K562 (cell line): ENCODE measurements around the gene GPM6B. TPM values are rescaled to one million over a fixed set of nuclear protein-coding genes. Genes with fewer than 3 reads are reported as not detected.

Experiments
- ETV1 ChIP-seq: fragments of 450-650 bp; conservative IDR thresholded peaks from 2 replicates; pipeline ENCODE4 v1.6.1; 2016; ENCODE audit warnings: missing genetic modification characterization, control low read depth, low read depth, missing compliant biosample characterization
- GABPB1 ChIP-seq: sonication (generic); formaldehyde crosslinking; IDR thresholded peaks from 2 replicates; pipeline ENCODE4 v1.8.0; 2022; ENCODE audit warnings: mild to moderate bottlenecking, missing genetic modification reagents
- JUND ChIP-seq, 2 experiments: IDR thresholded peaks; 2 replicates in 1 of 2; 3 replicates in 1 of 2; pipeline ENCODE4 v1.6.1; 2011; ENCODE audit warnings: borderline replicate concordance in 2 of 2, low read depth in 2 of 2, low read length in 2 of 2, improper control_type of control experiment in 1 of 2, missing biosample characterization in 1 of 2, missing genetic modification characterization in 1 of 2, missing genetic modification reagents in 1 of 2
- MEF2D ChIP-seq: conservative IDR thresholded peaks from 2 replicates; pipeline ENCODE4 v1.6.1; 2016; ENCODE audit warnings: low read depth, missing genetic modification characterization, missing compliant biosample characterization
- MYC ChIP-seq, 2 experiments: fragments of 250-450 bp in 1 of 2; sonication (Bioruptor Pico) in 1 of 2; IDR thresholded peaks; 2 replicates each; pipeline versions ENCODE4 v1.5.1 to v1.6.1; 2012 to 2021; ENCODE audit warnings: low read depth in 2 of 2, borderline replicate concordance in 1 of 2, improper control_type of control experiment in 1 of 2, low read length in 1 of 2, mild to moderate bottlenecking in 1 of 2, moderate library complexity in 1 of 2
- SMARCE1 ChIP-seq: fragments of 450-650 bp; IDR thresholded peaks from 2 replicates; pipeline ENCODE4 v1.7.1; 2016; ENCODE audit warnings: mild to moderate bottlenecking
- U2AF2 ChIP-seq: fragments of 200-400 bp; formaldehyde crosslinking; optimal IDR thresholded peaks from 2 replicates; pipeline ENCODE3; 2017; ENCODE audit warnings: low read depth, mild to moderate bottlenecking, low read length
- ZEB2 ChIP-seq: fragments of 450-650 bp; IDR thresholded peaks from 2 replicates; pipeline ENCODE4 v1.6.1; 2016
- ZNF134 ChIP-seq: fragments of 250-450 bp; sonication (Bioruptor Pico); conservative IDR thresholded peaks from 2 replicates; pipeline ENCODE4 v1.4.0; 2020
- polyA plus RNA-seq, 8 experiments: library from polyadenylated mRNA; depleted of rRNA in 4 of 8; stranded (reverse) in 5 of 8; unstranded in 3 of 8; fragments of >200 nt; fragmentation: Nextera tagmentation in 2 of 8; fragmentation: Illumina TruSeq in 1 of 8; extraction: Ambion mirVana in 2 of 8; extraction: Trizol in 1 of 8; gene quantifications; 2 replicates each; pipeline versions ENCODE4 v1.2.1 to v1.2.3, GENCODE V29; 2011 to 2014; ENCODE audit warnings: inconsistent platforms in 1 of 8, missing spikeins in 1 of 8
- total RNA-seq, 7 experiments: library from RNA; depleted of rRNA in 6 of 7; stranded (reverse); fragments of >200 nt in 6 of 7; fragmentation: Illumina TruSeq in 2 of 7; extraction: Trizol in 2 of 7; gene quantifications; 2 replicates each; pipeline versions ENCODE4 v1.2.1 to v1.2.3, GENCODE V29; 2011 to 2021; ENCODE audit warnings: low replicate concordance in 1 of 7
- TF ChIP-seq, protein P1 (sequence below), 2 experiments: fragments of 150-350 bp in 1 of 2; IDR thresholded peaks; 2 replicates each; pipeline ENCODE4 v1.6.1; 2012 to 2016; ENCODE audit warnings: low read depth in 2 of 2, low read length in 2 of 2, mild to moderate bottlenecking in 1 of 2, moderate library complexity in 1 of 2
- TF ChIP-seq, protein P2 (sequence below): fragments of 200-800 bp; sonication (Bioruptor generic); IDR thresholded peaks from 2 replicates; pipeline ENCODE4 v1.6.1; 2017; ENCODE audit warnings: missing genetic modification characterization, missing compliant biosample characterization
- TF ChIP-seq, protein P3 (sequence below): fragments of 250-450 bp; sonication (Bioruptor Pico); IDR thresholded peaks from 2 replicates; pipeline ENCODE4 v1.4.0; 2020
- TF ChIP-seq, protein P4 (sequence below): fragments of 450-650 bp; IDR thresholded peaks from 2 replicates; pipeline ENCODE4 v1.6.1; 2016

GPM6B gene
- total and polyA plus RNA-seq, 9 of the 15 experiments (the other 6 are each of a cell fraction or from before 2014, with no cell fraction given), result 0.14 to 0.32 TPM; not detected in 7

DNA sequence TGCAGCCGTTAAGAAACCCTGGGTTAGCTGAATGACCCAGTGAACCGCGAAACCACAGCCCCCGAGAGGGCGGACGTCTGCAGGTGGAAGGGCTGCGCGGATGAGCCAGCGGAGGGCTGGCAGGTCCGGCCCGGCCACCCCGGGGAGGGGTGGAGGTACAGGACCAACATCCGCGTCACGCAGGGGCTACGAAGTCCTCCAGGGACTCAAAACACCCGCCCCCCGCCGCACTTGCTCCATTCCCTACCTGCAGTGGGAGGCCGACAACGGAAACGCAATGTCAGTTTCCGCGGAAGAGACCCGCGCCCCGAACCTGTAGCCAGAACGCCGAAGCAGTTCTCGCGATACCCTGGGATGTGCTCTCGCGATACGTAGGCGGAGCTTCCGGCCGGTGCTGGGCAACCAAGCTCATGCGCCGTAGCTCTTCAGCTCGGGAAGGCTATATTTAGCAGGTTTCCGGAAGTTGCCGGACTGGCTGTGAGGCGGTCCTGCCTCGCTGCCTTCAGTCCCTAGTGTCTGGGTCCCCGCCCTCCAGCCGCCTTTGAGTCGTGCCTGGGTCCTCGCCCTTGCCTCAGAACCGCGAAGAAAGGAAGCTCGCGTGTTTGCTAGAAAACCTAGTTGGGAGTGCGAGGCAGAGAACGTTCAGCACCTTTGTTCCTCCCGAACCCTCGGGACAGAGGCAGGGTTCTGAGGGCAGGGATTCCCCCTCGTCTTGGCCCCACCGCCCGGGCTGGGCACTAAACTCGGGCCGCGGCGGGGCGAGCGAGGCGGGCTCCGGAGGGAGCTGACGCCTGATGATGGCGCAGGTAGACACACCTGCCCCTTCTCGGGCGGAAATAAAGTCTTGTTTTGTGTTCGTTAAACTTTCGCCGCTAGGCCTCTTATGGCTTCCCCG lies 82.4 kb downstream of the GPM6B start, which contains the start of the genes OFD1 and TRAPPC2 (continued):
- TF ChIP-seq, protein P1, sequence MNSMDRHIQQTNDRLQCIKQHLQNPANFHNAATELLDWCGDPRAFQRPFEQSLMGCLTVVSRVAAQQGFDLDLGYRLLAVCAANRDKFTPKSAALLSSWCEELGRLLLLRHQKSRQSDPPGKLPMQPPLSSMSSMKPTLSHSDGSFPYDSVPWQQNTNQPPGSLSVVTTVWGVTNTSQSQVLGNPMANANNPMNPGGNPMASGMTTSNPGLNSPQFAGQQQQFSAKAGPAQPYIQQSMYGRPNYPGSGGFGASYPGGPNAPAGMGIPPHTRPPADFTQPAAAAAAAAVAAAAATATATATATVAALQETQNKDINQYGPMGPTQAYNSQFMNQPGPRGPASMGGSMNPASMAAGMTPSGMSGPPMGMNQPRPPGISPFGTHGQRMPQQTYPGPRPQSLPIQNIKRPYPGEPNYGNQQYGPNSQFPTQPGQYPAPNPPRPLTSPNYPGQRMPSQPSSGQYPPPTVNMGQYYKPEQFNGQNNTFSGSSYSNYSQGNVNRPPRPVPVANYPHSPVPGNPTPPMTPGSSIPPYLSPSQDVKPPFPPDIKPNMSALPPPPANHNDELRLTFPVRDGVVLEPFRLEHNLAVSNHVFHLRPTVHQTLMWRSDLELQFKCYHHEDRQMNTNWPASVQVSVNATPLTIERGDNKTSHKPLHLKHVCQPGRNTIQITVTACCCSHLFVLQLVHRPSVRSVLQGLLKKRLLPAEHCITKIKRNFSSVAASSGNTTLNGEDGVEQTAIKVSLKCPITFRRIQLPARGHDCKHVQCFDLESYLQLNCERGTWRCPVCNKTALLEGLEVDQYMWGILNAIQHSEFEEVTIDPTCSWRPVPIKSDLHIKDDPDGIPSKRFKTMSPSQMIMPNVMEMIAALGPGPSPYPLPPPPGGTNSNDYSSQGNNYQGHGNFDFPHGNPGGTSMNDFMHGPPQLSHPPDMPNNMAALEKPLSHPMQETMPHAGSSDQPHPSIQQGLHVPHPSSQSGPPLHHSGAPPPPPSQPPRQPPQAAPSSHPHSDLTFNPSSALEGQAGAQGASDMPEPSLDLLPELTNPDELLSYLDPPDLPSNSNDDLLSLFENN (IDR thresholded peaks at IDR 0.05; ENCODE audit: low read depth in 2 of 2, low read length in 2 of 2), result 0 out of 4 replicates have a peak, but pooled peaks of 1 of the 2 experiments have one; percentile 27
- TF ChIP-seq JUND (IDR thresholded peaks at IDR 0.05; ENCODE audit: borderline replicate concordance, low read depth, low read length) (peak; percentile 35; the same call in 1 of the 2 replicates), JUND (tag; IDR thresholded peaks at IDR 0.05; ENCODE audit: borderline replicate concordance, low read depth, low read length) (peak; percentile 19; the same call in 1 of the 3 replicates), ZNF134 (CRISPR knock-in tag) (no peak), GABPB1 (CRISPR knock-in tag) (peak; percentile 88), ETV1 (tag) (peak; percentile 18), ZEB2 (peak; percentile 88), MEF2D (tag) (peak; percentile 94), SMARCE1 (no peak), U2AF2 (no peak), MYC (IDR thresholded peaks at IDR 0.05; ENCODE audit: low read depth, low read length) (peak; percentile 66), MYC (CRISPR knock-in tag; IDR thresholded peaks at IDR 0.05; ENCODE audit: borderline replicate concordance, low read depth) (no peak)
- TF ChIP-seq, protein P2, sequence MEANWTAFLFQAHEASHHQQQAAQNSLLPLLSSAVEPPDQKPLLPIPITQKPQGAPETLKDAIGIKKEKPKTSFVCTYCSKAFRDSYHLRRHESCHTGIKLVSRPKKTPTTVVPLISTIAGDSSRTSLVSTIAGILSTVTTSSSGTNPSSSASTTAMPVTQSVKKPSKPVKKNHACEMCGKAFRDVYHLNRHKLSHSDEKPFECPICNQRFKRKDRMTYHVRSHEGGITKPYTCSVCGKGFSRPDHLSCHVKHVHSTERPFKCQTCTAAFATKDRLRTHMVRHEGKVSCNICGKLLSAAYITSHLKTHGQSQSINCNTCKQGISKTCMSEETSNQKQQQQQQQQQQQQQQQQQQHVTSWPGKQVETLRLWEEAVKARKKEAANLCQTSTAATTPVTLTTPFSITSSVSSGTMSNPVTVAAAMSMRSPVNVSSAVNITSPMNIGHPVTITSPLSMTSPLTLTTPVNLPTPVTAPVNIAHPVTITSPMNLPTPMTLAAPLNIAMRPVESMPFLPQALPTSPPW (CRISPR knock-in tag), result peak; percentile 39
- TF ChIP-seq, protein P3, sequence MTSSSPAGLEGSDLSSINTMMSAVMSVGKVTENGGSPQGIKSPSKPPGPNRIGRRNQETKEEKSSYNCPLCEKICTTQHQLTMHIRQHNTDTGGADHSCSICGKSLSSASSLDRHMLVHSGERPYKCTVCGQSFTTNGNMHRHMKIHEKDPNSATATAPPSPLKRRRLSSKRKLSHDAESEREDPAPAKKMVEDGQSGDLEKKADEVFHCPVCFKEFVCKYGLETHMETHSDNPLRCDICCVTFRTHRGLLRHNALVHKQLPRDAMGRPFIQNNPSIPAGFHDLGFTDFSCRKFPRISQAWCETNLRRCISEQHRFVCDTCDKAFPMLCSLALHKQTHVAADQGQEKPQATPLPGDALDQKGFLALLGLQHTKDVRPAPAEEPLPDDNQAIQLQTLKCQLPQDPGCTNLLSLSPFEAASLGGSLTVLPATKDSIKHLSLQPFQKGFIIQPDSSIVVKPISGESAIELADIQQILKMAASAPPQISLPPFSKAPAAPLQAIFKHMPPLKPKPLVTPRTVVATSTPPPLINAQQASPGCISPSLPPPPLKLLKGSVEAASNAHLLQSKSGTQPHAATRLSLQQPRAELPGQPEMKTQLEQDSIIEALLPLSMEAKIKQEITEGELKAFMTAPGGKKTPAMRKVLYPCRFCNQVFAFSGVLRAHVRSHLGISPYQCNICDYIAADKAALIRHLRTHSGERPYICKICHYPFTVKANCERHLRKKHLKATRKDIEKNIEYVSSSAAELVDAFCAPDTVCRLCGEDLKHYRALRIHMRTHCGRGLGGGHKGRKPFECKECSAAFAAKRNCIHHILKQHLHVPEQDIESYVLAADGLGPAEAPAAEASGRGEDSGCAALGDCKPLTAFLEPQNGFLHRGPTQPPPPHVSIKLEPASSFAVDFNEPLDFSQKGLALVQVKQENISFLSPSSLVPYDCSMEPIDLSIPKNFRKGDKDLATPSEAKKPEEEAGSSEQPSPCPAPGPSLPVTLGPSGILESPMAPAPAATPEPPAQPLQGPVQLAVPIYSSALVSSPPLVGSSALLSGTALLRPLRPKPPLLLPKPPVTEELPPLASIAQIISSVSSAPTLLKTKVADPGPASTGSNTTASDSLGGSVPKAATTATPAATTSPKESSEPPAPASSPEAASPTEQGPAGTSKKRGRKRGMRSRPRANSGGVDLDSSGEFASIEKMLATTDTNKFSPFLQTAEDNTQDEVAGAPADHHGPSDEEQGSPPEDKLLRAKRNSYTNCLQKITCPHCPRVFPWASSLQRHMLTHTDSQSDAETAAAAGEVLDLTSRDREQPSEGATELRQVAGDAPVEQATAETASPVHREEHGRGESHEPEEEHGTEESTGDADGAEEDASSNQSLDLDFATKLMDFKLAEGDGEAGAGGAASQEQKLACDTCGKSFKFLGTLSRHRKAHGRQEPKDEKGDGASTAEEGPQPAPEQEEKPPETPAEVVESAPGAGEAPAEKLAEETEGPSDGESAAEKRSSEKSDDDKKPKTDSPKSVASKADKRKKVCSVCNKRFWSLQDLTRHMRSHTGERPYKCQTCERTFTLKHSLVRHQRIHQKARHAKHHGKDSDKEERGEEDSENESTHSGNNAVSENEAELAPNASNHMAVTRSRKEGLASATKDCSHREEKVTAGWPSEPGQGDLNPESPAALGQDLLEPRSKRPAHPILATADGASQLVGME (CRISPR knock-in tag), result peak; percentile 66; the same call in 1 of the 2 replicates
- TF ChIP-seq, protein P4, sequence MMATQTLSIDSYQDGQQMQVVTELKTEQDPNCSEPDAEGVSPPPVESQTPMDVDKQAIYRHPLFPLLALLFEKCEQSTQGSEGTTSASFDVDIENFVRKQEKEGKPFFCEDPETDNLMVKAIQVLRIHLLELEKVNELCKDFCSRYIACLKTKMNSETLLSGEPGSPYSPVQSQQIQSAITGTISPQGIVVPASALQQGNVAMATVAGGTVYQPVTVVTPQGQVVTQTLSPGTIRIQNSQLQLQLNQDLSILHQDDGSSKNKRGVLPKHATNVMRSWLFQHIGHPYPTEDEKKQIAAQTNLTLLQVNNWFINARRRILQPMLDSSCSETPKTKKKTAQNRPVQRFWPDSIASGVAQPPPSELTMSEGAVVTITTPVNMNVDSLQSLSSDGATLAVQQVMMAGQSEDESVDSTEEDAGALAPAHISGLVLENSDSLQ, result no peak
